Measurements from ENCODE around the gene ULK1.
"Not testable (repeated sequence)": the region's sequence is repeated elsewhere in the genome, so short reads cannot be mapped to it uniquely, and the experiment has no call there.

Gene ULK1

GRCh38 chr12:131944601-131945251 lies 50.3 kb downstream of the ULK1 start:
- DNase-seq: no peak

GRCh38 chr12:131946757-131947156 lies 52.3 kb downstream of the ULK1 start:
- no peak for DNase-seq

- DNase-seq: no peak
These were observed 53.1 kb downstream of the ULK1 start for GRCh38 chr12:131947482-131948027.

GRCh38 chr12:131948166-131948712 lies 53.8 kb downstream of the ULK1 start:
- no peak for DNase-seq

GRCh38 chr12:131948713-131949430 lies 54.5 kb downstream of the ULK1 start:
- not testable (repeated sequence) for DNase-seq

- peak; percentile 89 for DNase-seq
These were observed 55.2 kb downstream of the ULK1 start, which contains the start of gene EP400 for GRCh38 chr12:131949431-131950181. EP400 (plus strand) TSS chr12:131949942; CDS start chr12:131960620, 10,678 bp downstream.

- peak; percentile 71 for DNase-seq
These were observed 55.9 kb downstream of the ULK1 start for GRCh38 chr12:131950182-131950913.

- not testable (repeated sequence) for DNase-seq
These were observed 59.4 kb downstream of the ULK1 start for GRCh38 chr12:131953810-131954209.

GRCh38 chr12:131954460-131954859 lies 60.0 kb downstream of the ULK1 start:
- DNase-seq: not testable (repeated sequence)

GRCh38 chr12:131959116-131959515 lies 64.7 kb downstream of the ULK1 start:
- DNase-seq: no peak

GRCh38 chr12:131959641-131960589 lies 65.5 kb downstream of the ULK1 start:
- DNase-seq: no peak

GRCh38 chr12:131960590-131961325 lies 66.3 kb downstream of the ULK1 start:
- DNase-seq: not testable (repeated sequence)

- not testable (repeated sequence) for DNase-seq
These were observed 66.9 kb downstream of the ULK1 start for GRCh38 chr12:131961328-131961727.

GRCh38 chr12:131962069-131962468 lies 67.6 kb downstream of the ULK1 start:
- DNase-seq: no peak

- no peak for DNase-seq
These were observed 69.0 kb downstream of the ULK1 start for GRCh38 chr12:131963381-131963780.

GRCh38 chr12:131965073-131965472 lies 70.7 kb downstream of the ULK1 start:
- DNase-seq: no peak

- no peak for DNase-seq
These were observed 76.8 kb downstream of the ULK1 start for GRCh38 chr12:131971226-131971625.
